Endothelial cell of umbilical vein (primary cell): ENCODE measurements around the gene WARS2. TPM values are rescaled to one million over a fixed set of nuclear protein-coding genes. Genes with fewer than 3 reads are reported as not detected.

ENCODE experiments used
- BruUV-seq: library from RNA; stranded (reverse); fragments of 400-500 nt; replicated peaks from 2 replicates; lab custom pipeline; 2021; lab: Mats Ljungman, UMichigan
- CTCF ChIA-PET: fragments of 300-600, 350-600 bp; sonication (Branson Sonifier 250); formaldehyde crosslinking; loops from one replicate; lab custom pipeline; 2021; ENCODE audit warnings: antibody characterized with exemption, inconsistent platforms; lab: Charles Lee
- POLR2A ChIA-PET: fragments of 300-600, 350-600 bp; sonication (Branson Sonifier 250); formaldehyde crosslinking; loops from one replicate; lab custom pipeline; 2021; ENCODE audit warnings: antibody characterized with exemption, inconsistent platforms; lab: Charles Lee
- DNase-seq: peaks from one replicate; pipeline ENCODE4 v3.0.0-alpha.2; 2011; ENCODE audit warnings: low read depth, low spot score
- FAIRE-seq: peaks from 2 replicates; lab custom pipeline; 2011; peaks lifted over from hg19 to GRCh38; lab: Jason Lieb, UNC
- H2AFZ ChIP-seq: 2 replicates; pipeline ENCODE4 v1.6.0; 2012; ENCODE audit warnings: low read depth, low read length, control low read depth, inconsistent platforms
- H3K27ac ChIP-seq: 2 replicates; pipeline ENCODE4 v1.5.1; 2011; ENCODE audit warnings: low read depth, mild to moderate bottlenecking, control low read depth, low read length, moderate library complexity; ENCODE audit not compliant: insufficient read depth
- H3K27me3 ChIP-seq, 2 experiments: 2 replicates each; pipeline versions ENCODE4 v1.6.0 to v1.6.1; 2011; ENCODE audit warnings: low read length in 2 of 2, mixed read lengths in 1 of 2; ENCODE audit not compliant: control insufficient read depth in 2 of 2, insufficient read depth in 2 of 2
- H3K36me3 ChIP-seq, 2 experiments: 2 replicates in 1 of 2; 3 replicates in 1 of 2; pipeline ENCODE4 v1.5.1; 2011; ENCODE audit warnings: low read length in 2 of 2, mild to moderate bottlenecking in 1 of 2, moderate library complexity in 1 of 2; ENCODE audit not compliant: control insufficient read depth in 2 of 2, insufficient read depth in 2 of 2; ENCODE audit errors: extremely low read depth in 1 of 2
- H3K4me1 ChIP-seq: 3 replicates; pipeline ENCODE4 v1.5.1; 2011; ENCODE audit warnings: mild to moderate bottlenecking, low read length; ENCODE audit not compliant: control insufficient read depth, insufficient read depth; ENCODE audit errors: extremely low read depth
- H3K4me2 ChIP-seq: 2 replicates; pipeline ENCODE4 v1.6.1; 2011; ENCODE audit warnings: low read length, control low read depth, mixed read lengths; ENCODE audit not compliant: insufficient read depth
- H3K4me3 ChIP-seq, 3 experiments: fragments of 200-600 bp in 1 of 3; sonication (generic), shearing (Covaris generic) in 1 of 3; replicated peaks in 1 of 3; 2 replicates each; pipeline ENCODE4 v1.5.1; 2011 to 2016; ENCODE audit warnings: control low read depth in 3 of 3, low read length in 3 of 3, mild to moderate bottlenecking in 2 of 3, inconsistent platforms in 1 of 3, low read depth in 1 of 3, moderate library complexity in 1 of 3; ENCODE audit not compliant: insufficient read depth in 1 of 3
- H3K79me2 ChIP-seq: 2 replicates; pipeline ENCODE4 v1.6.0; 2012; ENCODE audit warnings: low read length, inconsistent platforms; ENCODE audit not compliant: control insufficient read depth, insufficient read depth
- H3K9ac ChIP-seq: replicated peaks from 2 replicates; pipeline ENCODE3; 2011; ENCODE audit warnings: low read length, control low read depth; ENCODE audit not compliant: insufficient read depth; ENCODE audit errors: extremely low read depth
- H3K9me1 ChIP-seq: replicated peaks from 3 replicates; pipeline ENCODE4 v1.6.0; 2011; ENCODE audit warnings: mild to moderate bottlenecking, low read length; ENCODE audit not compliant: control insufficient read depth, insufficient read depth; ENCODE audit errors: extremely low read depth
- H3K9me3 ChIP-seq: replicated peaks from 2 replicates; pipeline ENCODE4 v1.5.1; 2012; ENCODE audit warnings: low read length, inconsistent platforms; ENCODE audit not compliant: control insufficient read depth, insufficient read depth
- H4K20me1 ChIP-seq: replicated peaks from 2 replicates; pipeline ENCODE3; 2011; ENCODE audit warnings: mild to moderate bottlenecking, low read length; ENCODE audit not compliant: control insufficient read depth, insufficient read depth; ENCODE audit errors: extremely low read depth
- CTCF ChIP-seq, 2 donors: IDR thresholded peaks; 1 replicate in 1 of 2; 2 replicates in 1 of 2; pipeline ENCODE4 v1.5.1; 2011; ENCODE audit warnings: low read length in 2 of 2, mild to moderate bottlenecking in 2 of 2, moderate library complexity in 2 of 2, control low read depth in 1 of 2, inconsistent platforms in 1 of 2, low read depth in 1 of 2; ENCODE audit not compliant: insufficient read depth in 1 of 2; ENCODE audit errors: extremely low read depth in 1 of 2
- EZH2 ChIP-seq: IDR thresholded peaks from 2 replicates; pipeline ENCODE4 v1.6.1; 2012; ENCODE audit warnings: borderline replicate concordance, low read depth, mild to moderate bottlenecking, moderate library complexity, low read length, inconsistent platforms; ENCODE audit not compliant: severe bottlenecking
- GATA2 ChIP-seq: IDR thresholded peaks from 2 replicates; pipeline ENCODE4 v1.7.0; 2011; ENCODE audit warnings: low read depth, mild to moderate bottlenecking, moderate library complexity, mixed read lengths, low read length; ENCODE audit not compliant: insufficient read length, insufficient read depth
- MAX ChIP-seq: IDR thresholded peaks from 2 replicates; pipeline ENCODE4 v1.6.1; 2011; ENCODE audit not compliant: insufficient read depth, insufficient read length
- POLR2A ChIP-seq: IDR thresholded peaks from 2 replicates; pipeline ENCODE4 v1.6.1; 2012; ENCODE audit warnings: low read depth, mild to moderate bottlenecking, control low read depth, low read length
- POLR2AphosphoS5 ChIP-seq: IDR thresholded peaks from 2 replicates; pipeline ENCODE4 v1.6.1; 2012; ENCODE audit warnings: low read depth, mild to moderate bottlenecking, control low read depth, low read length, moderate library complexity; ENCODE audit not compliant: insufficient read depth
- dilution Hi-C: fragments of 300-500 bp; cut with MboI; formaldehyde crosslinking; loops from one replicate; pipeline ENCODE4 v1.15.0; 2019; ENCODE audit warnings: low sequenced_read_pairs; ENCODE audit not compliant: extremely low pct_ligation_motif_present
- intact Hi-C: fragments of 100-400 bp; cut with micrococcal nuclease; formaldehyde crosslinking; loops from one replicate; pipeline ENCODE4 v1.10.0; 2022
- polyA plus RNA-seq, 4 experiments: library from polyadenylated mRNA; depleted of rRNA in 3 of 4; stranded (reverse) in 3 of 4; unstranded in 1 of 4; fragments of >200 nt; gene quantifications; 2 replicates each; pipeline versions ENCODE4 v1.2.1 to v1.2.3, GENCODE V29; 2011 to 2012; ENCODE audit warnings: missing spikeins in 1 of 4
- total RNA-seq: library from RNA; stranded (reverse); gene quantifications from 2 replicates; pipeline ENCODE4 v1.2.3, GENCODE V29; 2021

WARS2 gene
- total and polyA plus RNA-seq, 2 donors (not counting 3 experiments of a cell fraction or from before 2014, with no cell fraction given): 5.9 to 11.8 TPM

GRCh38 chr1:119048624-119049404 is 91.6 kb downstream of the WARS2 start:
- Histone ChIP-seq H3K79me2 (no peaks in the 10 kb centered on the region), H2AFZ (no peak overlapping the region), H4K20me1 (no peaks in the 10 kb centered on the region), H3K4me1 (no peaks in the 10 kb centered on the region), H3K4me2 (no peak overlapping the region), H3K4me3 (no peak overlapping the region), H3K9ac (no peak overlapping the region), H3K27ac (no peak overlapping the region), H3K36me3 (no peaks in the 10 kb centered on the region), H3K9me1 (no peaks in the 10 kb centered on the region), H3K9me3 (no peaks in the 10 kb centered on the region), H3K27me3 (no peaks in the 10 kb centered on the region)
- no TSS peak for BruUV-seq
- dilution Hi-C loops: no loop called here
- DNase-seq (no peak), FAIRE-seq (no peak)
- CTCF ChIA-PET: interaction anchor here (2.0 kb wide), 1 partner anchor 40 kb away, joined by 4 read pairs; no protein-coding TSS in a partner anchor
- POLR2A ChIA-PET: no interaction called here
- no peak for TF ChIP-seq POLR2A
- no peak for TF ChIP-seq POLR2AphosphoS5
- TF ChIP-seq GATA2: no peak
- no peak for TF ChIP-seq EZH2
- no peak for TF ChIP-seq MAX
- no peak for TF ChIP-seq CTCF (IDR thresholded peaks at IDR 0.05; ENCODE audit: extremely low read depth in 1 of 2, insufficient read depth in 1 of 2, low read depth in 1 of 2, low read length in 2 of 2)
- intact Hi-C loops: no loop called here
